Endothelial cell of umbilical vein (primary cell): ENCODE measurements around the gene ZBTB32. TPM values are rescaled to one million over a fixed set of nuclear protein-coding genes. Genes with fewer than 3 reads are reported as not detected.

Source experiments
- BruUV-seq: library from RNA; stranded (reverse); fragments of 400-500 nt; replicated peaks from 2 replicates; lab custom pipeline; 2021; lab: Mats Ljungman, UMichigan
- CTCF ChIA-PET: fragments of 300-600, 350-600 bp; sonication (Branson Sonifier 250); formaldehyde crosslinking; loops from one replicate; lab custom pipeline; 2021; ENCODE audit warnings: antibody characterized with exemption, inconsistent platforms; lab: Charles Lee
- POLR2A ChIA-PET: fragments of 300-600, 350-600 bp; sonication (Branson Sonifier 250); formaldehyde crosslinking; loops from one replicate; lab custom pipeline; 2021; ENCODE audit warnings: antibody characterized with exemption, inconsistent platforms; lab: Charles Lee
- DNase-seq: peaks from one replicate; pipeline ENCODE4 v3.0.0-alpha.2; 2011; ENCODE audit warnings: low read depth, low spot score
- FAIRE-seq: peaks from 2 replicates; lab custom pipeline; 2011; peaks lifted over from hg19 to GRCh38; lab: Jason Lieb, UNC
- H2AFZ ChIP-seq: 2 replicates; pipeline ENCODE4 v1.6.0; 2012; ENCODE audit warnings: low read depth, low read length, control low read depth, inconsistent platforms
- H3K27ac ChIP-seq: 2 replicates; pipeline ENCODE4 v1.5.1; 2011; ENCODE audit warnings: low read depth, mild to moderate bottlenecking, control low read depth, low read length, moderate library complexity; ENCODE audit not compliant: insufficient read depth
- H3K27me3 ChIP-seq, 2 experiments: 2 replicates each; pipeline versions ENCODE4 v1.6.0 to v1.6.1; 2011; ENCODE audit warnings: low read length in 2 of 2, mixed read lengths in 1 of 2; ENCODE audit not compliant: control insufficient read depth in 2 of 2, insufficient read depth in 2 of 2
- H3K36me3 ChIP-seq, 2 experiments: 2 replicates in 1 of 2; 3 replicates in 1 of 2; pipeline ENCODE4 v1.5.1; 2011; ENCODE audit warnings: low read length in 2 of 2, mild to moderate bottlenecking in 1 of 2, moderate library complexity in 1 of 2; ENCODE audit not compliant: control insufficient read depth in 2 of 2, insufficient read depth in 2 of 2; ENCODE audit errors: extremely low read depth in 1 of 2
- H3K4me1 ChIP-seq: 3 replicates; pipeline ENCODE4 v1.5.1; 2011; ENCODE audit warnings: mild to moderate bottlenecking, low read length; ENCODE audit not compliant: control insufficient read depth, insufficient read depth; ENCODE audit errors: extremely low read depth
- H3K4me2 ChIP-seq: 2 replicates; pipeline ENCODE4 v1.6.1; 2011; ENCODE audit warnings: low read length, control low read depth, mixed read lengths; ENCODE audit not compliant: insufficient read depth
- H3K4me3 ChIP-seq, 3 experiments: fragments of 200-600 bp in 1 of 3; sonication (generic), shearing (Covaris generic) in 1 of 3; replicated peaks in 1 of 3; 2 replicates each; pipeline ENCODE4 v1.5.1; 2011 to 2016; ENCODE audit warnings: control low read depth in 3 of 3, low read length in 3 of 3, mild to moderate bottlenecking in 2 of 3, inconsistent platforms in 1 of 3, low read depth in 1 of 3, moderate library complexity in 1 of 3; ENCODE audit not compliant: insufficient read depth in 1 of 3
- H3K79me2 ChIP-seq: 2 replicates; pipeline ENCODE4 v1.6.0; 2012; ENCODE audit warnings: low read length, inconsistent platforms; ENCODE audit not compliant: control insufficient read depth, insufficient read depth
- H3K9ac ChIP-seq: replicated peaks from 2 replicates; pipeline ENCODE3; 2011; ENCODE audit warnings: low read length, control low read depth; ENCODE audit not compliant: insufficient read depth; ENCODE audit errors: extremely low read depth
- H3K9me1 ChIP-seq: replicated peaks from 3 replicates; pipeline ENCODE4 v1.6.0; 2011; ENCODE audit warnings: mild to moderate bottlenecking, low read length; ENCODE audit not compliant: control insufficient read depth, insufficient read depth; ENCODE audit errors: extremely low read depth
- H3K9me3 ChIP-seq: replicated peaks from 2 replicates; pipeline ENCODE4 v1.5.1; 2012; ENCODE audit warnings: low read length, inconsistent platforms; ENCODE audit not compliant: control insufficient read depth, insufficient read depth
- H4K20me1 ChIP-seq: replicated peaks from 2 replicates; pipeline ENCODE3; 2011; ENCODE audit warnings: mild to moderate bottlenecking, low read length; ENCODE audit not compliant: control insufficient read depth, insufficient read depth; ENCODE audit errors: extremely low read depth
- CTCF ChIP-seq, 2 donors: IDR thresholded peaks; 1 replicate in 1 of 2; 2 replicates in 1 of 2; pipeline ENCODE4 v1.5.1; 2011; ENCODE audit warnings: low read length in 2 of 2, mild to moderate bottlenecking in 2 of 2, moderate library complexity in 2 of 2, control low read depth in 1 of 2, inconsistent platforms in 1 of 2, low read depth in 1 of 2; ENCODE audit not compliant: insufficient read depth in 1 of 2; ENCODE audit errors: extremely low read depth in 1 of 2
- EZH2 ChIP-seq: IDR thresholded peaks from 2 replicates; pipeline ENCODE4 v1.6.1; 2012; ENCODE audit warnings: borderline replicate concordance, low read depth, mild to moderate bottlenecking, moderate library complexity, low read length, inconsistent platforms; ENCODE audit not compliant: severe bottlenecking
- POLR2A ChIP-seq: IDR thresholded peaks from 2 replicates; pipeline ENCODE4 v1.6.1; 2012; ENCODE audit warnings: low read depth, mild to moderate bottlenecking, control low read depth, low read length
- POLR2AphosphoS5 ChIP-seq: IDR thresholded peaks from 2 replicates; pipeline ENCODE4 v1.6.1; 2012; ENCODE audit warnings: low read depth, mild to moderate bottlenecking, control low read depth, low read length, moderate library complexity; ENCODE audit not compliant: insufficient read depth
- dilution Hi-C: fragments of 300-500 bp; cut with MboI; formaldehyde crosslinking; loops from one replicate; pipeline ENCODE4 v1.15.0; 2019; ENCODE audit warnings: low sequenced_read_pairs; ENCODE audit not compliant: extremely low pct_ligation_motif_present
- intact Hi-C: fragments of 100-400 bp; cut with micrococcal nuclease; formaldehyde crosslinking; loops from one replicate; pipeline ENCODE4 v1.10.0; 2022
- polyA plus RNA-seq, 4 experiments: library from polyadenylated mRNA; depleted of rRNA in 3 of 4; stranded (reverse) in 3 of 4; unstranded in 1 of 4; fragments of >200 nt; gene quantifications; 2 replicates each; pipeline versions ENCODE4 v1.2.1 to v1.2.3, GENCODE V29; 2011 to 2012; ENCODE audit warnings: missing spikeins in 1 of 4
- total RNA-seq: library from RNA; stranded (reverse); gene quantifications from 2 replicates; pipeline ENCODE4 v1.2.3, GENCODE V29; 2021

Gene ZBTB32
- total and polyA plus RNA-seq, 2 donors (not counting 3 experiments of a cell fraction or from before 2014, with no cell fraction given), result not detected

- dilution Hi-C loops, result no loop called here
- TSS peak; percentile 64 for BruUV-seq
- Histone ChIP-seq H3K9ac (peak overlapping the region; percentile 93), H3K9me3 (no peaks in the 10 kb centered on the region), H3K9me1 (no peaks in the 10 kb centered on the region), H3K4me2 (peak overlapping the region; percentile 84), H4K20me1 (no peaks in the 10 kb centered on the region), H3K4me3 (peak overlapping the region; percentile 49 to 75 (median 71)), H3K4me1 (peaks cover 29% of the 10 kb centered on the region), H3K27ac (peak overlapping the region; percentile 88), H3K79me2 (peaks cover 16% of the 10 kb centered on the region), H2AFZ (peak overlapping the region; percentile 90), H3K36me3 (no peaks in the 10 kb centered on the region), H3K27me3 (no peaks in the 10 kb centered on the region)
- FAIRE-seq (peak; percentile 99), DNase-seq (peak; percentile 95)
- intact Hi-C loops, result loop anchor here (1.0 to 2.0 kb wide), 4 partner anchors 14 to 187 kb away; partner anchors contain the start of gene PROSER3
- ChIA-PET POLR2A (interaction anchor here (0.6 to 0.8 kb wide), 3 partner anchors 107 to 201 kb away, joined by 3 to 4 read pairs (median 4); no protein-coding TSS in a partner anchor), CTCF (interaction anchor here (0.6 to 1.9 kb wide), 9 partner anchors 12 to 188 kb away, joined by 3 to 7 read pairs (median 3); partner anchors contain the start of genes HSPB6 and KMT2B)
- TF ChIP-seq POLR2A (peak; percentile 63), POLR2AphosphoS5 (peak; percentile 73), EZH2 (no peak), CTCF (IDR thresholded peaks at IDR 0.05; ENCODE audit: extremely low read depth in 1 of 2, insufficient read depth in 1 of 2, low read depth in 1 of 2, low read length in 2 of 2) (peak; percentile 42 to 63)
Observed at GRCh38 chr19:35744430-35745327, 40.3 kb downstream of the ZBTB32 start.
